Neural cell (in vitro differentiated cells): Measurements from ENCODE around the gene ESR1.

ENCODE experiments used
- EZH2 ChIP-seq: fragments of 200-600, 300-800 bp; shearing (Covaris generic), sonication (generic); IDR thresholded peaks from 2 replicates; pipeline ENCODE4 v1.6.1; 2014; ENCODE audit warnings: antibody characterized with exemption, low read length, borderline replicate concordance, mild to moderate bottlenecking; ENCODE audit not compliant: insufficient read depth, poor library complexity, severe bottlenecking
- TAF1 ChIP-seq: IDR thresholded peaks from 2 replicates; pipeline ENCODE4 v1.6.1; 2012; ENCODE audit warnings: low read depth
- TF ChIP-seq, protein P1 (sequence below): fragments of 450-650 bp; IDR thresholded peaks from 2 replicates; pipeline ENCODE4 v1.5.1; 2014; ENCODE audit warnings: antibody characterized with exemption, mild to moderate bottlenecking, moderate library complexity; ENCODE audit not compliant: poor library complexity, severe bottlenecking

DNA sequence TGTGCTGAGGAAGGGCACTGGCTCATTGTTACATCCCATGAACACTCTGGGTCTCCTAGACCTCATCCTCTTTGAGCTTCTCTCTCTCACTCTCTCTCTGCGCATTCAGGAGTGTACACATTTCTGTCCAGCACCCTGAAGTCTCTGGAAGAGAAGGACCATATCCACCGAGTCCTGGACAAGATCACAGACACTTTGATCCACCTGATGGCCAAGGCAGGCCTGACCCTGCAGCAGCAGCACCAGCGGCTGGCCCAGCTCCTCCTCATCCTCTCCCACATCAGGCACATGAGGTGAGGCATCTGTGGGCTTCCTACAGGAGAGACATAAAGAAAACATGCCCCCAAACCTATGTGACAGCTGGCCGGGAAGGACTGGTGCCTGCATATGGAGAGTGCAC is 286.8 kb downstream of the ESR1 start:
- no peak for TF ChIP-seq EZH2
- TF ChIP-seq, protein P1, sequence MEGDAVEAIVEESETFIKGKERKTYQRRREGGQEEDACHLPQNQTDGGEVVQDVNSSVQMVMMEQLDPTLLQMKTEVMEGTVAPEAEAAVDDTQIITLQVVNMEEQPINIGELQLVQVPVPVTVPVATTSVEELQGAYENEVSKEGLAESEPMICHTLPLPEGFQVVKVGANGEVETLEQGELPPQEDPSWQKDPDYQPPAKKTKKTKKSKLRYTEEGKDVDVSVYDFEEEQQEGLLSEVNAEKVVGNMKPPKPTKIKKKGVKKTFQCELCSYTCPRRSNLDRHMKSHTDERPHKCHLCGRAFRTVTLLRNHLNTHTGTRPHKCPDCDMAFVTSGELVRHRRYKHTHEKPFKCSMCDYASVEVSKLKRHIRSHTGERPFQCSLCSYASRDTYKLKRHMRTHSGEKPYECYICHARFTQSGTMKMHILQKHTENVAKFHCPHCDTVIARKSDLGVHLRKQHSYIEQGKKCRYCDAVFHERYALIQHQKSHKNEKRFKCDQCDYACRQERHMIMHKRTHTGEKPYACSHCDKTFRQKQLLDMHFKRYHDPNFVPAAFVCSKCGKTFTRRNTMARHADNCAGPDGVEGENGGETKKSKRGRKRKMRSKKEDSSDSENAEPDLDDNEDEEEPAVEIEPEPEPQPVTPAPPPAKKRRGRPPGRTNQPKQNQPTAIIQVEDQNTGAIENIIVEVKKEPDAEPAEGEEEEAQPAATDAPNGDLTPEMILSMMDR = no peak
- no peak for TF ChIP-seq TAF1
